Measurements from ENCODE around the gene ADAMTS7.
"Not testable (repeated sequence)": the region's sequence is repeated elsewhere in the genome, so short reads cannot be mapped to it uniquely, and the experiment has no call there.

The ADAMTS7 gene

GRCh38 chr15:78781381-78781780, 29.9 kb downstream of the ADAMTS7 start:
- DNase-seq, result not testable (repeated sequence)

GRCh38 chr15:78779975-78780374, 31.3 kb downstream of the ADAMTS7 start:
- not testable (repeated sequence) for DNase-seq

GRCh38 chr15:78779176-78779785, 32.0 kb downstream of the ADAMTS7 start:
- not testable (repeated sequence) for DNase-seq

DNA sequence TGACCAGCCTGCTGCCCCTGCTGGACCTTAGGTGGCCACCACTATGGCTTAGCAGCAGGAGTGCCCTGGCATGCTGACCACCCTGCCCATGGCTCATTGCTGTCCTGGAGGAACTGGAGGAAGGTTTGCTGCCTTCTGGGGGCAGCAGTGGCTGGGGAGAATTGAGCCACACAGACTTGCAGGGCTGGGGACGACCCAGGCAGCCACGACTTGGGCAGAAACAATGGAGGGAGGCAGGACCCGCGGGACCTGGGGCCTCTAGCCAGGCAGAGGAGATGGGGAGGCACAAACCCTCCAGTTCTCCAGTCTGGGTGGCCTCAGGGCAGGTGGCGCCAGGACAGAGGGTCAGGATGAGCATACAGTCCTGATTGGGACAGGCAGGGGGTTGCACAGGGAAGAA, 32.8 kb downstream of the ADAMTS7 start:
- no peak for DNase-seq

DNA sequence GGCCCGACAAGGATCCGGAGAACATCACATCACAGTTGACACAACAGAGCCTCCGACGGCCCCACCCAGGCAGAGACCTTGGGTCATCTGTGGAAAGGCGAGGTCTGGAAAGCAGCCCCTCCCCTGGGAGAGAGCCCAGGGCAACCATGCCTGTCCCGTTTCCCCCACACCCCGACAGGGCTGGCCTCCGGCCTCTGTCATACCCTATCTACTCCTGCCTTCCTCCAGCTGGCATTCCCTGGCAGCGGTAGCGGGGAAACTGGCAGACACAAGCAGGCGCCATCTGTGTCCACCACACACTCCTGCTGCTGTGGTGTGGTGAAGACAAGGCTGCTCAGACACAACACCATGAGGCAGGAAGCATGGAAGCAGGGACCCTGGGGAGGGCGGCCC, 33.3 kb downstream of the ADAMTS7 start:
- not testable (repeated sequence) for DNase-seq

GRCh38 chr15:78777290-78777952, 33.8 kb downstream of the ADAMTS7 start:
- DNase-seq, result not testable (repeated sequence)

DNA sequence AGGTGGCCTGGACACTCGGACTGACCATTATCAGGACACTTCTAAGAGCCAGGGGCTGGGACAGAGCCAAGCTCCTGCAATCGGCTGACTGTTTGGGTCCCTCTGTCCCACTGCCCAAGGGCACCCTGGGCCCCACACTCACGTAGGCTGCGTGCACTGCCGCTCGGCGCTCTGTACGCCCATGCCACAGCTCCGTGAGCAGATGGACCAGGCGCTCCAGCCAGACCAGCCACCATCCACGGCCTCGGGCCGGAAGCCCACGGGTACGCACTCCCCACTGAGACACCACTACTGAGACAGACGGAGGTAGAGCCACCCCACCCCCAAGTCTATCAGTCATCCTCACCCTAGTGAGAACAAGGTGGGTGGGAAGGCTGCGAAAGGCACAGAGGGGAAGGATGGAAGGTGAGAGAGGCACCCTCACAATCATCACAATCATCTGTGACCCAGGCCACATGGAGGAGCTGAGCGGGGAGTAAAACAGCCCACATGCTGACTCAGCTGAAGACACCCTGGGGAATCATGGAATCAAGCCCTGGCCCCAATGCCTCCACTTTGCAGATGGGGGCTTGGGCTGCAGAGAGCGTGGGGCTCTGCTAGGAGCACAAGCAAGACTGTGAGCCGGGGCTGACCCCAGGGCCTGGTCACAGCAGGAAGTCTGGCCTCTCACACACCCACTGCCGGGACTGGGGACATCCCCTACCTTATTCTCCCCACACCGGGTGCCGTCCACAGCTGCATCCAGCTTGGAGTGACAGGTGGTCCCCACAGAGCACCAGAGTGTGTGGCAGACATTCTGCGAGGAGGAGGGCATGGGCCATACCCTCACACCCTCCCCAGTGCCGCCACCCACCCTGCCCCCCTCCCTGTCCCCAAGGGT, 35.0 kb downstream of the ADAMTS7 start:
- DNase-seq, result not testable (repeated sequence)

GRCh38 chr15:78775472-78775871, 35.8 kb downstream of the ADAMTS7 start:
- no peak for DNase-seq

DNA sequence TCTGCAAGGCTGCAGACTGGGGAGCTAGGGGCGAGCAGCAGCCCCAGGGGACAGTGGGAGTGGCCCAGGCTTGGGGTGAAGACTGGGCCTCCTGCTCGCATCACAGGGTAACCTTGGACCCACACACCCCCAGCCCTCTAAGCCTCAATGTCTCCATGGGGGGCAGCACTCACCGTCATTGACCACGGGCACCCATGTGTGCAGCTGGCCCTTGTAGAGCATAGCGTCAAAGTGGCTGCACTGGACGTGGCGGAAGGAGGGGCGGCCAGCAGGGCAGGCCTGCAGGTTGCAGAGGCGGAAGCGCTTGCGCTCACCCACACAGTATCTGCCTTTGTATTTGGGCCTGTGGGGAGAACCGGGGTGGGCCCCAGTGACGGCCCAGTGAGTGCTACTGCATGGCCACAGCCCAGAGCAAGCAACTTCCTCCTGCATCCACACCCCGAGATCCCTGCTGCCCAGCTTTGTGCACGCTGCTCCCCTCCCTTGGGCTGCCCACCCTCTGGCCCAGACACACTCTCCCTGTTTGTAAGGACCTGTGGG, 36.7 kb downstream of the ADAMTS7 start:
- not testable (repeated sequence) for DNase-seq

DNA sequence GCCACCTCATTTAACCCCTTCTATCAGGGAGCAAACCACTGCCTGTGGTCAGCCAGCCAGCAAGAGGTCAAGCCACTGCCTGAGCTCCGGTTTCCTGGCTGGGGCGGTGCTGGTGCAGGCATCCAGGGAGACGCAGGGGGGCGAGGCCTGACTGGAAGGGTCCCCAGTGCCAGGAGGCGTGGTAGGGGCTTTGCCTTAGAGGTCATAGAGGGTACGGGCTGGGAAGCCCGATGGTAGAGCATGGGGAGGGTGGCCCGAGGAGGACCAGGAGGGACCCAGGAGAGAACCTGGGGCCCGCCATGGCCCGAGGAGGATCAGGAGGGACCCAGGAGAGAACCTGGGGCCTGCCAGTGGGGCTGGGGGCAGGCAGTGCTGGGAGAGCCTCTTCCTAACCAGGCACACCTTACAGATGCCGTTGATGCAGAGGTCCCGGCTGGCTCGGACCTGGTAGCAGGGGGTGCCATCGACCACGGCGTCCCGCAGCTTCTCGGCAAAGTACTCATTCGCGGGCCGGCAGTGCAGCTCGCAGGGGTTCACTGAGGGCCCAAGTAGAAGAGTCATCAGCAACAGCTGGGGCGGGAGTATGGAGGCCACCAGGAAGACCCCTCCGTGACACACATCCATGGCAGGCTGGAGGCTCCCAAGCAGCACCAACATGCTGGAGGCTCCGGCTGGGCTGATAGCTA, 37.4 kb downstream of the ADAMTS7 start:
- DNase-seq, result not testable (repeated sequence)

- DNase-seq, result no peak
Observed at GRCh38 chr15:78772738-78773137, 38.5 kb downstream of the ADAMTS7 start.

DNA sequence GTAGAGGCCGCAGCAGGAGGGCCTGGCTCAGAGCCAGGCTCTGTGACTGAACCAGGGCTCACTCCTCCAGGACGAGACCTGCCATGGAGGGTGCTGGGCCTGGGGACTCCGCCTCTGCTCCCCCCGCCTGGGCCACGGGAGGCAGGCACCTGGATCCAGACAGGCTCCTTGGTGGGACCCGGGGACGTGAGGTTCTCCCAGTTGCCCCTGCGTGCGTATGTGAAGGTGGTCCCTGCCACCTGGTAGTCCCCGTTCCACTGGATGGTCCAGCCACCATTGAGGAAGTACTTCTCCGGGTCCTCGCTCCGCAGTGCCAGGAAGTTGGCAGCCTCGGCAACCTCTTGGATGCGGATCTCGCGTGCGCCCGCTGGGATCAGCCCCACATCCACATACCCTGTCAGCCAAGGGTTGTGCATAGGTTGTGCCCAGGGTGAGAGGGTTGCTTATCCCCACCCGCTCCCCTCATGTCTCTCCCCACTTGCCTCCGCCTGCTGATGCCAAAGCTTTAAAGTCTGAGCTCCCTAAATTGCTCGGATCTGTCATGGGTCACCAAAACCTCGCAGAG, 39.7 kb downstream of the ADAMTS7 start:
- not testable (repeated sequence) for DNase-seq

GRCh38 chr15:78771020-78771419, 40.2 kb downstream of the ADAMTS7 start:
- not testable (repeated sequence) for DNase-seq

DNA sequence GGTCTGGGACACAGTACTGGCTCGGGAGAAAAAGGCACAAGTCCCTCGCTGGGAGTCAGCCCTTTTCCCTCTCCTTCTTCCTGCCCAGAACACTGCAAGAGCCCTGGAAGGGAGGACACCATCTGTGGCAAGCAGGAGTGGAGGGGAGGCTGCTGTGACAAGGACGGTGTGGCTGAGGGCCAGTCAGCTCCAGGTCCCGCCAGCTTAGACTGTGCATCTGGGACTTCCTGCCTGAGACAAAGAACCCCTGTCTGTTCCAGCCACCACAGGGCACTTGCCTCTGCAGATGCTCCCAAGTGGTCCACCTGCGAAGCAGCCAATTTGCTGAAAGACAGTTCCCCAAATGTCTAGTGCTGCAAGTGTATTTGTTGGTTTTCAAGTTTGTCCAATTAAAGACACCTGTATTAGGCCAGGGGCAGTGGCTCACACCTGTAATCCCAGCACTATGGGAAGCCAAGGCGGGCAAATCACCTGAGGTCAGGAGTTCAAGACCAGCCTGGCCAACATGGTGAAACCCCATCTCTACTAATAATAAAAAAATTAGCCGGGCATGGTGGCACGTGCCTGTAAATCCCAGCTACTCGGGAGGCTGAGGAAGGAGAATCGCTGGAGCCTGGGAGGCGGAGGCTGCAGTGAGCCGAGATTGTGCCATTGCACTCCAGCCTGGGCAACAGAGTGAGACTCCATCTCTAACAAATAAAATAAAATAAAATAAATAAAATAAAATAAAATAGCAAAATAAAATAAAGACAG, 41.6 kb downstream of the ADAMTS7 start:
- not testable (repeated sequence) for DNase-seq

DNA sequence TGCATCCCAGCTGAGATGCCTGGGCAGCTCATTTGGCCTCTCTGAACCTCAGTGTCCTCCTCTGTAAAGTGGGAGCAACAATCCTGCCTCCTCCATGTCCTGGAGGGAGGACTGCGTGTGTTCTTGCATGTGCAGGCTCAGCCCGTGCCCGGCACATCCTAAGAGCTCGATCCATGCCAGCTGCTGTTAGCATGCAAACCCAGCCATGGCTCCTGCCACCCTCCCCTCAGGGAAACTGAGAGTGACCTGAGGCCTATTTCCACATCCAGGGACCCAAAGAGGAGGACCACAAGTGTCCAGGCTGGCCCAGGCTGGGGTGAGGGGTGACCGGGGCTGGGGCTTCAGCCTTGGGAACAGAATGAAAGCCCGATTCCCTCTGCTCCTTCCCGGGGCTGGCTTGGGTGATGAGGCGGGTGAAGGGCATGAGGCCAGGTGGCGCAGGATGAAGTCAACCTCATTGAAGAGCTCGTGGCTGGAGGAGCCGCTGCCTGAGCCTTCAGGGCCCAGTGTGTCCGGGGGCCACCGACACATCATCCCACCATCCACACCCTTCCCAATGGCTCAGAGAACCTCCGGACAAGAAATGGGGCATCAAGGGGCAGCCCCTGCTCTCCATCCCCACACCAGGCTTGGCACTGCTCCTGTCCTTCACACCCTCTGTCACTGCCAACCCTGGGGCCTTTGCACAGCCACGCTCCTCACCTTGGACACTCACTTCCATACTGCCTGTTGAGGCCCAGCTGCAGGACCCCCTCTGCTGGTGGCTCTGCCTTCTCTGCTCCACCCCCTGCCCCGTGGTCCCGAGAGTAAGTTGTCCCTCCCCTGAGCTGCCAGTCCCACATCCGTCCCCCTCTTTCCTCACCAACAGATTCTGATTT, 42.5 kb downstream of the ADAMTS7 start:
- no peak for DNase-seq

DNA sequence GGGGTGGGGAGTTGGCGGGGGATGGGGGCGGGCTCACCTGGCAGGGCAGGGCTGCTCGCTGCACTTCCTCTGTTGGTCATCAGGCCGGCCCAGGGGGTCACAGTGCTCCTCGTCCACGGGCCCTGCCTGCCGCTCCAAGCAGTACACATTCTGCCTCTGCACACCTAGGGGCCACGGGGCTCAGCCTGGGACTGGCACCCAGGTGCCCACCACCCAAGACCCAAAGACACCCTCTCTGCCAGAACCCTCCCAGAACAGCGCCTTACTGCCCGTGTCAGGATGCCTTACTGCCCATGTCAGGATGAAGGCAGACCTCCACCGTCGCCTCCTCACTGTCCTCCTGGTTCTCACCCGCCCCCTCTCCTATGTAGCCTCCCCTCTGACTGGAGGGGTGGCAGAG, 43.2 kb downstream of the ADAMTS7 start:
- no peak for DNase-seq

DNA sequence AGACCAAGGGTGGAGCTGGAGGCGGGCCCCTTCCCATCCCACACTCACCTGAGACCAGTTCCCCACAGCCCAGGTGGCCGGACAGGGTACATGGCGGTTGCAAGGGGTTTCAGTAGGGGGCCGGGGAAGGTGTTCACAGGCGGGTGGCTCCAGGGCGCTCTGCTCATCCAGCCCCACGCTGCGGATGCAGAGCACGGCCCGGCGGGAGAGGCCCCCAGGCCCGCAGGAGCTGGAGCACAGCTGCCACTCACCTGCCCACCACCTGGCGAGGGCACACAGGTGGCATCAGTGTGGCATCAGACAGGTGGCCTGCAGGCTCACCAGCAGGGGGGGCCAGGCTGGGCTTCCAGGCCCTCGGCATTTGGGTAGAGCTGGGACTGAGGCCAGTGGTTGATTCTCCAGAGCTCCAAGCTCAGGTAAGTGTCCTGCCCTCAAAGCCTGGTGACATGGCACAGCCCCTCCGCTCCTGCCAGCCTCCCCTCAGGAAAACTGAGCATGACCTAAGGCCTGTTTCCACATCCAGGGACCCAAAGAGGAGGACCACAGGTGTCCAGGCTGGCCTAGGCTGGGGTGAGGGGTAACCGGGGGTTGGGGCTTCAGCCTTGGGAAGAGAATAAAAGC, 43.8 kb downstream of the ADAMTS7 start:
- no peak for DNase-seq

DNA sequence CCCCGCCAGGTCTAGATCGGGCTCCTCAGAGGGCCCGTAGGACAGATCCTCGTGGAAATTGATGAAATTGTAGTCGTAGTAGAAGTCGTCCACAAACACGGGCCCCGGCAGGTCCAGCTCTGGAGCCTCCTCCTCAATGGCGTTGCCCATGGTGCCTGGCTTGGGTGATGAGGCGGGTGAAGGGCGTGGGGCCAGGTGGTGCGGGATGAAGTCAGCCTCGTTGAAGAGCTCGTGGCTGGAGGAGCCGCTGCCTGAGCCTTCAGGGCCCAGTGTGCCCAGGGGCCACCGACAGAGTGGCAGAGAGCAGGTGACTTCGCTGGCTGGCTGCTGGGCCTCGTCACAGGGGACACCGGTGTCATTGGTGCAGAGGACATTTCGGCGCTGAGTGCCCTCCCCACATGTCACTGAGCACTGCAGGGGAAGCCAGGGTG, 44.6 kb downstream of the ADAMTS7 start:
- not testable (repeated sequence) for DNase-seq

- DNase-seq, result no peak
Observed at GRCh38 chr15:78766041-78766440, 45.2 kb downstream of the ADAMTS7 start.

Measured in activated CD4-positive, alpha-beta T cell treated with anti-CD3 and anti-CD28 coated beads for 1 hour (primary cell).